BLaER1 treated with 17β-estradiol and CSF1 and Interleukin-3, amounts not matched to agents 10 nM and 100 nM (cell line): Measurements from ENCODE around the gene RRM2.

ENCODE experiments used
- H3K27ac ChIP-seq, 11 experiments: shearing (Covaris generic); formaldehyde crosslinking; 2 replicates each; pipeline ENCODE4 v1.8.1; 2022
- H3K27me3 ChIP-seq, 11 experiments: shearing (Covaris generic); formaldehyde crosslinking; 2 replicates each; pipeline ENCODE4 v1.8.1; 2022
- H3K36me3 ChIP-seq, 11 experiments: shearing (Covaris generic); formaldehyde crosslinking; 2 replicates each; pipeline ENCODE4 v1.8.1; 2022
- H3K4me1 ChIP-seq, 10 experiments: shearing (Covaris generic); formaldehyde crosslinking; 2 replicates each; pipeline ENCODE4 v1.8.1; 2022
- H3K4me2 ChIP-seq, 11 experiments: shearing (Covaris generic); formaldehyde crosslinking; 2 replicates each; pipeline ENCODE4 v1.8.1; 2022
- H3K4me3 ChIP-seq, 10 experiments: shearing (Covaris generic); formaldehyde crosslinking; 2 replicates each; pipeline ENCODE4 v1.8.1; 2022
- H3K9ac ChIP-seq, 11 experiments: shearing (Covaris generic); formaldehyde crosslinking; 2 replicates each; pipeline ENCODE4 v1.8.1; 2022
- H3K9me3 ChIP-seq, 11 experiments: shearing (Covaris generic); formaldehyde crosslinking; replicated peaks in 1 of 11; 2 replicates each; pipeline ENCODE4 v1.8.1; 2022
- H4K20me1 ChIP-seq, 11 experiments: shearing (Covaris generic); formaldehyde crosslinking; 2 replicates each; pipeline ENCODE4 v1.8.1; 2022
- Cebpa-rat ChIP-seq, 11 experiments: shearing (Covaris generic); IDR thresholded peaks; 2 replicates each; pipeline ENCODE4 v1.8.1; 2022

The RRM2 gene

GRCh38 chr2:10079266-10079869 lies 43.2 kb upstream of the RRM2 start:
- no peak for TF ChIP-seq Cebpa-rat (IDR thresholded peaks at IDR 0.05)
- peaks cover 90 to 100% (median 97%) of the 10 kb centered on the region in 11 experiments for H3K27me3 ChIP-seq
- H3K4me2 ChIP-seq: peak overlapping the region; percentile 83 to 97 (median 92)

DNA sequence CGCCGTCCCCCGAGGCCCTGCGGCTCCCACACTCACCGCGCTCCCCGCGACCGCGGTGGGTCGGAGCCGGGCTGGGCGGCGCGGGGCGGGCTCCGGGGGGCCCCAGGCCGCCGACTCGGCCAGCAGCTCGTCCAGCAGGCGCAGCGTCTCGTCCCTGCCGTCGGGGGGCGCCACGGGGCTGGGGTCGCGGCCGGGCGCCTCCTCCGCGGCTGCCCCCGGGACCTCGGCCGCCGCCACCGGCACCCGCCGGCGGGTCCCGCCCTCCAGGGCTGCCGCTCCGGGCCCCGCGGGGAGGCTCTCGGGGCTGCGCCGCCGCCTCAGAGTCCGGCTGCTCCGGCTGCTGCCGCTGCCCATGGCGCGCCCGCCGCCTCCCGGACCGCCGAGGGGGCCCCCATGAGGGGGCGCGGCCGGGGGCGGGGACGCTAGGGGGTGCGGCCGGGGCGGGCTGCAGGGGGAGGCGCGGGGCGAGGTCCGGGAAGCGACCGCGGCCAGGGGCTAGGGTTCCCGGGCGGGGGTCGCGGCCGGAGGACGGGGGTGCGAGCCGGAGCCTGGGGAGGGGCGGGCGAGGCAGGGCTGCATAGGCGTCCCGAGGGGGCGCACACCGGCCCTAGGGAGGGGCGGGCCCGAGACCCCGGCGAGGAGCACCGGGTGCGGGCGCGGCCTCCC lies 42.5 kb upstream of the RRM2 start, which contains the start of gene CYS1:
Gene CYS1 (minus strand): TSS at position 542 of the 666 bp plus-strand sequence. CDS start 188 bp downstream, at position 354.
- Histone ChIP-seq H3K4me1 (peaks cover 8 to 29% (median 22%) of the 10 kb centered on the region in 10 experiments; a peak in 19 of 20 replicates), H3K27me3 (peaks cover 88 to 99% (median 97%) of the 10 kb centered on the region in 11 experiments), H3K27ac (no peak within 1 kb of the TSS)

More at GRCh38 chr2:10079266-10079869, 43.2 kb upstream of the RRM2 start:
- Histone ChIP-seq H3K4me3 (peak overlapping the region; percentile 53 to 73 (median 62)), H4K20me1 (peaks cover 0 to 39% (median 25%) of the 10 kb centered on the region in 11 experiments; a peak in 16 of 22 replicates), H3K36me3 (no peaks in the 10 kb centered on the region), H3K27ac (no peak overlapping the region), H3K9ac (peak overlapping the region in 10 of 11 experiments; percentile 30 to 75 (median 64); a peak in 21 of 22 replicates), H3K4me1 (peaks cover 8 to 29% (median 22%) of the 10 kb centered on the region in 10 experiments; a peak in 19 of 20 replicates), H3K9me3 (no peaks in the 10 kb centered on the region)

DNA sequence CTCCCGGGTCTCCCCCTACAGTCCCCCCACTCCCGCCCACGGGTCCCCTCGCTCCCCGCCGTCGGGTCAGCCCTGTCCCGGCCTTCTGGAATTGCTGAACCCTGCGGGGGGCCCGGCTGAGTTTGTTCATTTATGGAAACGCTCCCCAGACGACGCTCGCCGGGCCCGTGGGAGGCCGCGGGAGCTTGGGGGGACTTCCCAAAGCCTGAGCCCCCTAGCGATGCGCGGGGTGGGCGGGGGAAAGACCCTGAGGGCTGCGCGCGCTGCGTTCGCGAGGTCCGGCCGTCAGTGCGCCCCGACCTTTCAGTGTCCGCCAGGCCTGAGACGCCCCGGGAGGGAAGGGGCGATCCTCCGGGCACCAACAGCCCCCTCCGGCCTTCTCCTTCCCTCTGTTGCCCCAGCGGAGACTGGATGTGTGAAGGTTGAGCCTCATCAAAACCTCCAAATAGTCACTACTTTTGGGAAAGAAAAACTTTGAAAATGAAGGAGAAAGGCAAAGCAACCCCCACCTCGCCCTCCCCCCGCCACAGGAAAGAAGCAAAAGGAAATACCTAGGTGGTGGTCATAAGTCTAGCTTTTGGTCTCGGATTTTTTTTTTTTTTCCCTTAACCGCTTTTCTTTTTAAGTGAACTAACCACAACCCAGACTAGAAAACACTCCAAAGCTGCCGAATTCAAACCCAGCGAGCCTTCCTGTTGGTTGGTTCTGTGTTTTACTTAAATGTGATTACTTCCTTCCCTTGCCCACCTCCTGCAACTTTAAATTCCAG lies 41.8 kb upstream of the RRM2 start:
- Histone ChIP-seq H4K20me1 (peaks cover 0 to 36% (median 25%) of the 10 kb centered on the region in 11 experiments; a peak in 16 of 22 replicates), H3K4me1 (peaks cover 8 to 29% (median 22%) of the 10 kb centered on the region in 10 experiments; a peak in 19 of 20 replicates), H3K36me3 (no peaks in the 10 kb centered on the region), H3K4me2 (peak overlapping the region; percentile 83 to 97 (median 92)), H3K4me3 (peak overlapping the region; percentile 53 to 73 (median 62)), H3K9ac (peak overlapping the region in 5 of 11 experiments; percentile 21 to 64 (median 43); a peak in 7 of 22 replicates), H3K27ac (no peak overlapping the region), H3K27me3 (peaks cover 82 to 99% (median 89%) of the 10 kb centered on the region in 11 experiments), H3K9me3 (no peaks in the 10 kb centered on the region)
- TF ChIP-seq Cebpa-rat (IDR thresholded peaks at IDR 0.05): no peak

More for the DNA sequence above, 42.5 kb upstream of the RRM2 start, which contains the start of gene CYS1:
- TF ChIP-seq Cebpa-rat (IDR thresholded peaks at IDR 0.05): no peak
- Histone ChIP-seq H3K36me3 (no peaks in the 10 kb centered on the region), H3K9me3 (no peaks in the 10 kb centered on the region), H4K20me1 (peaks cover 0 to 36% (median 25%) of the 10 kb centered on the region in 11 experiments; a peak in 16 of 22 replicates), H3K9ac (peak within 1 kb of the TSS in 10 of 11 experiments; percentile 30 to 75 (median 64); a peak in 21 of 22 replicates), H3K4me2 (peak within 1 kb of the TSS; percentile 83 to 97 (median 92)), H3K4me3 (peak within 1 kb of the TSS; percentile 53 to 73 (median 62))

DNA sequence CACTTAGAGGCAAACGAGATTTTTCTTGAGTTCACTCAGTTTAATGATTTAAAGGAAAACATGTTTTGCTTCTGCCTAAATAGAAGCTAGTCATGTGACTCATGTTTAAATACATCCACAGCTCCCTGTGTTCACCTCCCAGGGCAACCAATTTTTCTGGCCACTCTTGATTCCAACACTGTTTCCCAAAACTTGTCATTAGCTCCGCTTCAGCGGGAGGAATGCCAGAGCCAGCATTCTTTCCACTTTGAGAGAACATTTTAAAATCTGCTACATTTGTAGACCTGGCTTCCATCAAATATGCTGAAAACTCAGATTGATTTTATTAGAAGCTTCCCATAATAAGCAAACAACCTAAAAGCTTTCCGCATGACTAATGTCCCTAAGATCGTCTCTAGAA lies 39.5 kb upstream of the RRM2 start:
- Histone ChIP-seq H4K20me1 (peaks cover 0 to 31% (median 25%) of the 10 kb centered on the region in 11 experiments; a peak in 16 of 22 replicates), H3K4me1 (peaks cover 8 to 29% (median 22%) of the 10 kb centered on the region in 10 experiments; a peak in 19 of 20 replicates), H3K27ac (no peak overlapping the region), H3K36me3 (no peaks in the 10 kb centered on the region), H3K9ac (no peak overlapping the region), H3K4me3 (no peak overlapping the region), H3K4me2 (no peak overlapping the region), H3K27me3 (peaks cover 59 to 80% (median 66%) of the 10 kb centered on the region in 11 experiments), H3K9me3 (no peaks in the 10 kb centered on the region)
- TF ChIP-seq Cebpa-rat (IDR thresholded peaks at IDR 0.05): no peak

GRCh38 chr2:10083692-10084211 lies 38.8 kb upstream of the RRM2 start:
- no peak overlapping the region for H3K27ac ChIP-seq
- peaks cover 0 to 26% (median 18%) of the 10 kb centered on the region in 11 experiments; a peak in 16 of 22 replicates for H4K20me1 ChIP-seq
- H3K36me3 ChIP-seq: no peaks in the 10 kb centered on the region
- no peak overlapping the region for H3K4me2 ChIP-seq
- no peak for TF ChIP-seq Cebpa-rat (IDR thresholded peaks at IDR 0.05)
- no peak overlapping the region for H3K9ac ChIP-seq
- H3K4me3 ChIP-seq: no peak overlapping the region
- peaks cover 8 to 24% (median 20%) of the 10 kb centered on the region in 10 experiments; a peak in 19 of 20 replicates for H3K4me1 ChIP-seq
- no peaks in the 10 kb centered on the region for H3K9me3 ChIP-seq
- H3K27me3 ChIP-seq: peaks cover 52 to 73% (median 59%) of the 10 kb centered on the region in 11 experiments

DNA sequence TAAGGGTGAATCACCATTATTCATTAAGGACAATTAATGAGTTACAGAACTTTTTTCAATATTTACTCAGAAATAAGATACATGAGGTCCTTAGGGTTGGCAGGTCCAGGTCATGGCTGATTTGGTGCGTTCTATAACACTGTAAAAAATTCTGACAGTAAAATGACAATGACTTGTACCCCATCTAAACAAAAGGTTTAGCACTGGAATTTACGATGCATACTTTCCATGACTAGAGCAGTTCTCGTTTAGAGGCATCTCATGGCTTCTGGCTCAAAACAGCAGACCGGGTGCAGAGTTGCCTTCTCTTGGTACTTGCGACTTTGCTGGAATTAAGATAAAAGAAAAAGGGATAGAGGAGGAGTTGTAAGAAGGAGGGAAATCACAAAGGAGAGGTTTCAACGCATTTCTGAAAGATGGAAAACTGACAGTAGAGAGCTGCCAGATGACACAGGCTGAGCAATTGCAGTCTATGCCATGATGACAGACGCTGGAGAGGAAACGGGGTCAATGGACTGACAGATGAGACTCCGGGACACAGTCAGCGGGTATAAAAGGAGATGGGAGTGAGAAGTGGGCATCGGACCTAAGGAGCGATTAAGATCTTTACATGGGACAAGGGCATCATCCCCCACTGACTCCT lies 38.2 kb upstream of the RRM2 start:
- Histone ChIP-seq H3K4me3 (no peak overlapping the region), H4K20me1 (peaks cover 0 to 20% (median 12%) of the 10 kb centered on the region in 11 experiments; a peak in 14 of 22 replicates), H3K27me3 (peaks cover 49 to 71% (median 57%) of the 10 kb centered on the region in 11 experiments), H3K4me2 (no peak overlapping the region), H3K9ac (no peak overlapping the region), H3K27ac (no peak overlapping the region), H3K4me1 (peaks cover 8 to 18% (median 15%) of the 10 kb centered on the region in 10 experiments; a peak in 19 of 20 replicates), H3K36me3 (no peaks in the 10 kb centered on the region), H3K9me3 (no peaks in the 10 kb centered on the region)
- TF ChIP-seq Cebpa-rat (IDR thresholded peaks at IDR 0.05): no peak

- no peak for TF ChIP-seq Cebpa-rat (IDR thresholded peaks at IDR 0.05)
- no peak overlapping the region for H3K27ac ChIP-seq
- no peak overlapping the region for H3K9ac ChIP-seq
- H3K27me3 ChIP-seq: peaks cover 43 to 71% (median 56%) of the 10 kb centered on the region in 11 experiments
- peaks cover 7 to 14% (median 10%) of the 10 kb centered on the region in 10 experiments; a peak in 19 of 20 replicates for H3K4me1 ChIP-seq
- H3K4me3 ChIP-seq: no peak overlapping the region
- no peak overlapping the region for H3K4me2 ChIP-seq
- H4K20me1 ChIP-seq: peaks cover 0 to 14% (median 6%) of the 10 kb centered on the region in 11 experiments; a peak in 11 of 22 replicates
- H3K9me3 ChIP-seq: no peaks in the 10 kb centered on the region
- H3K36me3 ChIP-seq: no peaks in the 10 kb centered on the region
Measured at GRCh38 chr2:10085043-10085667, 37.4 kb upstream of the RRM2 start.
